ENCODE data around the gene REXO4.
"Not testable (repeated sequence)": the region's sequence is repeated elsewhere in the genome, so short reads cannot be mapped to it uniquely, and the experiment has no call there.

Gene REXO4

GRCh38 chr9:133420392-133420827, 2.6 kb upstream of the REXO4 start:
- DNase-seq (ENCODE audit: low read depth): no peak

GRCh38 chr9:133419005-133419404, 1.2 kb upstream of the REXO4 start:
- no peak for DNase-seq (ENCODE audit: low read depth)

GRCh38 chr9:133415170-133415569, 2.6 kb downstream of the REXO4 start:
- no peak for DNase-seq (ENCODE audit: low read depth)

GRCh38 chr9:133408042-133408441, 9.8 kb downstream of the REXO4 start:
- no peak for DNase-seq (ENCODE audit: low read depth)

GRCh38 chr9:133406480-133407307, 11.1 kb downstream of the REXO4 start:
- DNase-seq (ENCODE audit: low read depth): peak; percentile 83

GRCh38 chr9:133405508-133406438, 12.0 kb downstream of the REXO4 start:
- DNase-seq (ENCODE audit: low read depth): peak; percentile 71

- no peak for DNase-seq (ENCODE audit: low read depth)
These were observed 13.3 kb downstream of the REXO4 start for GRCh38 chr9:133404454-133405002.

GRCh38 chr9:133403766-133404453, 13.9 kb downstream of the REXO4 start:
- DNase-seq (ENCODE audit: low read depth): no peak

GRCh38 chr9:133402689-133403088, 15.1 kb downstream of the REXO4 start:
- DNase-seq (ENCODE audit: low read depth): no peak

- no peak for DNase-seq (ENCODE audit: low read depth)
These were observed 16.2 kb downstream of the REXO4 start for GRCh38 chr9:133401588-133401987.

- no peak for DNase-seq (ENCODE audit: low read depth)
These were observed 17.5 kb downstream of the REXO4 start for GRCh38 chr9:133400292-133400691.

- DNase-seq (ENCODE audit: low read depth): no peak
These were observed 19.9 kb downstream of the REXO4 start for GRCh38 chr9:133397895-133398294.

GRCh38 chr9:133397370-133397769, 20.4 kb downstream of the REXO4 start:
- DNase-seq (ENCODE audit: low read depth): no peak

GRCh38 chr9:133396952-133397351, 20.9 kb downstream of the REXO4 start:
- peak; percentile 53 for DNase-seq (ENCODE audit: low read depth)

GRCh38 chr9:133394687-133395271, 23.0 kb downstream of the REXO4 start:
- DNase-seq (ENCODE audit: low read depth): no peak

- DNase-seq (ENCODE audit: low read depth): no peak
These were observed 24.4 kb downstream of the REXO4 start for GRCh38 chr9:133393399-133393798.

- not testable (repeated sequence) for DNase-seq (ENCODE audit: low read depth)
These were observed 25.5 kb downstream of the REXO4 start for GRCh38 chr9:133392308-133392707.

GRCh38 chr9:133391449-133391848, 26.4 kb downstream of the REXO4 start:
- not testable (repeated sequence) for DNase-seq (ENCODE audit: low read depth)

- DNase-seq (ENCODE audit: low read depth): no peak
These were observed 27.1 kb downstream of the REXO4 start for GRCh38 chr9:133390713-133391112.

- DNase-seq (ENCODE audit: low read depth): no peak
These were observed 28.2 kb downstream of the REXO4 start for GRCh38 chr9:133389562-133389961.

GRCh38 chr9:133389025-133389557, 28.7 kb downstream of the REXO4 start:
- no peak for DNase-seq (ENCODE audit: low read depth)

All from ELR (cell line).